CD4-positive, alpha-beta T cell treated with Interleukin-10 for 1 hour (primary cell): ENCODE measurements around the gene TMEM41A.

Source experiments
- DNase-seq: peaks from one replicate; pipeline ENCODE4 v3.0.0-alpha.2; 2020

The TMEM41A gene

GRCh38 chr3:185498503-185499396 lies at the start of gene TMEM41A:
TSS of gene TMEM41A (minus strand) at chr3:185499035. CDS start at chr3:185498961, 74 bp downstream.
- peak; percentile 90 for DNase-seq

GRCh38 chr3:185540695-185541094 lies 41.9 kb upstream of the TMEM41A start:
- no peak for DNase-seq

- no peak for DNase-seq
These were observed 41.1 kb upstream of the TMEM41A start for GRCh38 chr3:185539934-185540333.

GRCh38 chr3:185537369-185537970 lies 38.6 kb upstream of the TMEM41A start:
- peak; percentile 11 for DNase-seq

- DNase-seq: no peak
These were observed 35.7 kb upstream of the TMEM41A start for GRCh38 chr3:185534511-185534910.

GRCh38 chr3:185532901-185533300 lies 34.1 kb upstream of the TMEM41A start:
- no peak for DNase-seq

GRCh38 chr3:185530856-185531255 lies 32.0 kb upstream of the TMEM41A start:
- no peak for DNase-seq

DNA sequence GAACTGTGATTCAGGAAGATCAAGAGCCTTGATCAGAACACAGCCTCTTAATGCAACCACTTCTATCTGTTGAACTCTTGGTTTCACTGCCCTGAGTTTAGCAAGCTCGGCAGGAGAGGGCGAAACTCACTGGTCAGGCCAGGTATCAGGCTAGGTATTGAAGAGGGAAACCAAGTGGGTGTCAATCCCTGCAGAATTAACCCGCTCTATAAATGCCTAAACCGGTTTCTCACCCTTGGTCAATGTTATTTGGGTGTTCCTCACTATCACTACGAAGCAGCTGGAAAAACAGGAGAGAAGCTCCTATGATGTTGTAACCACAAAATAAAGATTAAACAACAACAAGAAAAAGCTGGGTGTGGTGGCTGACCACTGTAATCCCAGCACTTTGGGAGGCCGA lies 29.7 kb upstream of the TMEM41A start:
- DNase-seq: no peak

GRCh38 chr3:185527364-185527763 lies 28.5 kb upstream of the TMEM41A start:
- no peak for DNase-seq

DNA sequence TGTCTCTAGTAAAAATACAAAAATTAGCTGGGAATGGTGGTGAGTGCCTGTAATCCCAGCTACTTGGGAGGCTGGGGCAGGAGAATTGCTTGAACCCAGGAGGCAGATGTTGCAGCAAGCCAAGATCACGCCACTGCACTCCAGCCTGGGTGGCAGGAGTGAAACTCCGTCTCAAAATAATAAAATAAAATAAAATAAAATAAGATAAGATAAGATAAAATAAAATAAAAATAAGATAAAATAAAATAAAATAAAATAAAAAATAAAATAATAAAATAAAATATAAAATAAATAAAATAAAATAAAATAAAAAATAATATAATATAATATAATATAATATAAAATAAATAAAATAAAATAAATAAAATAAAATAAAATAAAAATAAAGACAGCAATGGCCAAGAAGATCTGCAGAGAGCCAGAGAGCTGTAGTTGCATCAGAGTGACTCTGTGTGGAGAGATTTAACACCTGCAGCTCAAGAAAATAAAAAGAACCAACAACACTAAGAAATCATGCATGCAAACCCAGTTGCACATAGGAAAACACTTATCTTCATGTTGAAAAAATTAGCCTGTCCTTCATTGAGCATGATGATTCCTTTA lies 27.6 kb upstream of the TMEM41A start:
- no peak for DNase-seq

DNA sequence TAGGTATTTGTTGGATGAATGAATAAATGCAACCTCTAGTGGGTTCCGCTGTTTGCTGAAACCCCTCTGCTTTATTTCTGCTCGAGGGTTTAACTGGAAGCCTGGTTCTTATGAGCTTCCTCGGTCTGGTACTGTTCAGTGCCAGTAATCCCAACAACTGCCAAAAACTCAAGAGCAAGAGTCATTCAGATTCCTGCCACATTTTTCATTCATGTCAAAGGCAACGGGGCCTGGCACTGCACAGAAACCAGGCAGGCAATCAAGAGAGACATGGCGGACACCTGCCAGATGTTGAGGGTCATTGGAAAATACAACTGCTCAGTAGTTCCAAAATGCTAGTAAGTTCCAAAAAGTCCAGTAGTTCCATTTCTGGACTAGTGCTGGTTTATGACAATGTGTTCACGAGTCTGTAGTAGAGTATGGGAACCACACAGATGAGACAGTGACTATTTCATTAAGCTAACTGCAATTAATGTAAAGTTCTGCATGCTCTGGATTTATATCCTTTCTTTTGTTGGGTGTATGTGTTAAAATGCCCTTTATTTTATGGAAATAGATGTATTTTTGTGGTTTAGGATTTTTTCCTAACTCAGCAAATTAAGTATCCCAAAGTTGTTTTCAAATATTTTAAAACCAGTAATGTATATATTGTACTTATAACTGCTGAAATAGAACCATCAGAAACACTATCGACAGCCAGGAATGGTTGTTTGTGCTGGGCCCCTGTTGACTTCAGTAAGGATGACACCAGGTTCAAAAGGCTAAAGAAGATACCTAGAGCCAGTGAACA lies 22.7 kb upstream of the TMEM41A start:
- DNase-seq: no peak

DNA sequence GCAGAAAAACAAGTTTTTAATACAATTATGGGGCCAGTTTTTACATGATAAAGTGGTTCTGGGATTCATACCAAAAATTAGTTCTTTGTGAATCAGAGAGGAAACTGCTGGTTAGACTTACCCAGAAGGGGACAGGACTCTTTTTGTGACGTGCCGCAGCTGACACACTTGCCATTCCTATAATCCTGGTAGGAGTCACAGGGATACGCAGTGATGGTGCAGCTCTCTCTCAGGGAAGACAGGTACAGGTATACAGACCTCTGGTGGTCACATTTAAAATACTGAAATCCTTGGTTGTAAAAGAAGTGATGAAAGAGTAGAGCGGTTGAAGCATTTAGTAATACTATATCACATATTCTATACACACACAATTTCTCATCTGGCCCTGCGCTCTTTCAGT lies 20.2 kb upstream of the TMEM41A start:
- DNase-seq: no peak

DNA sequence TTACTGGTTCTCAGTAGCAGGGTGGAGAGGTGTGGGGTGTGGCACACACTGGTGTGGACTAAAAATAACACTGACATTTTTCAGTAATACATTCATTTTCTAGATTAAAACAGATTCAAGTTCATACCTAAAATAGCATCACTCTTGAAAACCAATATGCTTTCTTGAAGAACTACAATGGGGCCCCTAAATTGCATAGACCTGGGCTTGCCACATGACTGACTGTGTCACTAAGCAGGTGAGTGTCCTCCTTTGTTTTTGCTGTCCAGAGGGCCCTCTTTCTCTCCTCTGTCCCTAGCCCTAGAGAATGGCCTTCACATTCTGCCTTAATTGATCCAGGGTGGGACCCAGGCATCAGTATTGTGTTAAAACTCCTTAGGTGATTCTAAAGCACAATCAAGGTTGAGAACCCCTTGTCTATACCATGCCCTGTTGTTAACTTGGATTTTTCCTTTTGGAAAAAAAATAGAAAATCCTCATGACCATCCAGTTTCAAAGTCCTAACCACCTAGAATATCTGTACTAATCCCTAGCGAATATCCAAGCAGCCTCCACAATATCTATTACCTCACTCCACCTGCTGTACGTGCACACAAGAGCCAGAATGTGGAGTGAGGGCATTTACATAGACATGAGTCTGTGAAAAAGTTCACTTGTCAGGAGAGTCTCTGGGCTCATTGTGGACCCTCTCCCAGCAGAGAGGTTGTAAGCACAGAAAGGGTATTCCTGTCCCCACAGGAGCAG lies 18.7 kb upstream of the TMEM41A start:
- DNase-seq: no peak

- no peak for DNase-seq
These were observed 12.9 kb upstream of the TMEM41A start for GRCh38 chr3:185511711-185512110.

DNA sequence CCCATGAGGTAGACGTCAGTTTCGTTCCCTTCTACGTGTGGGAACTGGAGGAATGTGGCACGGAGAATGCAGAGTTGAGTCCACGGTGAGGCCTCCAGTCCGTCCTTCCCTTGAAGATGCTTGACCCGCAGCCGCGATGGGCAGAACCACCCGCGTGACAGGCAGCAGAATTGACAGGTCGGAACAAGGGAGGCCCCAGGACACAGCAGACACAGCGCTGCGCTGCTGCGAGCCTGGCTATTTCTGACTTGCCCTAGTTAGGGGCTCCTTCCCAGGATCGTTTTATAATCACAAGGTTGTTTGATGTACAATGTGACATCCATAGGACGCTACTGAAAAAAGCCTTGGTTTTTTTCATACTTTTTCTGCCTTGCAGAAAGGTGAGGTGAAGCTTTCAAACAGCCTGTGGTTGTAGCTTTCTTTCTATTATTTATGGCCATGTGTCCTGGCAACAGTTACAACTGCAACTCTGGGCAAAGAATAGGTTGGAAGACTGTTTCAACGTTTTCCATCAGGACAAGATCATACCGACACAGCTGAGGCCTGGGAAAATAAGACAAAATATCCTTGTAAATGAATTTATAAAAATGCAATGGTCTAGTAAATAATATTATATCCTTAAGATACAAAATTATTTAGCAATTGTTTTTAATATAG lies 9.6 kb upstream of the TMEM41A start:
- no peak for DNase-seq

- no peak for DNase-seq
These were observed 9.0 kb upstream of the TMEM41A start for GRCh38 chr3:185507883-185508282.

DNA sequence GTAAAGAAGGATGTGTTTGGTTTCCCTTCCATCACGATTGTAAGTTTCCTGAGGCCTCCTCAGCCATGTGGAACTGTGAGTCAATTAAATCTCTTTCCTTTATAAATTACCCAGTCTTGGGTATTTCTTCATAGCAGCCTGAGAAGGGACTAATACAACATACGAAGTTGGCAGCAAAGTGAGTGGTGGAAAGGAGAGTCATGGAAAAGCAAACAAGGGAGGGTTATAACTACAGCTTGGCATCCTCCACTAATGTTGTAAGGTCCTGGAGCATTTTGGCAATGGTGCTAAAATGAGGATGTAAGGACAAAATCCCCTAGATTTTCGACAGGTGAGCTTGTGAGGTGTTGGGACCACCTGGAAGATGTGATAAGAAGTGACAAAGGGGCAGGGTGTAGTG lies 5.8 kb upstream of the TMEM41A start:
- no peak for DNase-seq

DNA sequence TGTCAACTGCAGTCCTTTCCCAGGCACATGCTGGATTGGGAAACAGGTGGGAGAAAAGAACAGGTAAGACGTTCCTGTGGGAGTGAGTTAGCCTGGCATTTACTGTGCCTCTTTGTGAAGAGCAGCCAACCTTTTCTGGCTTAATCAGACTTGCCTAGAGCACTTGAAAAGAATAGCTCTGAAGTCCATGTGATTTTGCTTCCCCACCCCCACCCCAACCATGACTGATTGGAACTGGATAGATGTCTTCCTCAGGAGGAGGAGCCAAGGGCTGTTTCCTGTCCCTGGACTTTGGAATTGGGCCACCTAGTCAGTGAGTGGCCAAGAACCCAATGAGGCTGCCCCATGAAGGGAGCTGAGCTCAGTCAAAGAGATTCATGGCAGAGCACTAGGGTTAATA lies 4.7 kb upstream of the TMEM41A start:
- DNase-seq: no peak

DNA sequence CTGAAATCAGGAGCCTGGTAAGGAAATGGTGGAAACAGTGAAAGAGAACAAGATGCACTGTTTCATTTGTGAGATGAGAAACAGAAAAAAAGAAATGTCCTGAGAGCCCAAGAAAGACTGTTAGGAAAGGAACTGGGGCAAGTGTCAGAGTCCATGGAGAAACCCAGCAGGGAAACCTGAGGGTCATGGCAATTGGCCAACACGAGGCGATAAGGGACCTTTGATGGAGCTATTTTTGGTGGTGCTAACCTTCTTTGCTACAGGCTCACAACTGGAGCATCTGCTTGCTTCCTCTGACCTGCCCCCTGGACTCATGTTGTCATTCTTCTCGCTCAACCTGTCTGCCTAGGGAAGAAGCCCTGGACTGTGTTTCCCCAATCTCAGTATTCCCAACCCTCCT lies 4.2 kb upstream of the TMEM41A start:
- DNase-seq: no peak

DNA sequence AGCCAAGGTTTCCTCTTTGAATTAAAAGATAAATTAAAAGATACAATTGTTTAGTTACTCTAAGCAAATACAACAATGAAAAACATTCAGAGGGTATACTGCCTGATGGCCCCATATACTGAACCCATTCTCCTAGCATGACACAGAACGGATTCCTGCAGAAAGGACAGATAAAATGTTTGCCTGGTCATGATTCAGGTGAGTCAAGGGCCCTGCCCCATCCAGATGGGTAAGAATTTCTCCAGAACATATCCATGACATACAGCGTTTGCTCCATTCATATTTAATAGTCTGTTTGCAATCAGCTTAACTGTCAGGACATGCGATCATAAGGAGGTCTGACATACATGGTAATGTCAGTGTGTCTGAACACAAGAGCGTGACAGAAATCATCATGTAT lies 8.6 kb downstream of the TMEM41A start:
- DNase-seq: no peak

DNA sequence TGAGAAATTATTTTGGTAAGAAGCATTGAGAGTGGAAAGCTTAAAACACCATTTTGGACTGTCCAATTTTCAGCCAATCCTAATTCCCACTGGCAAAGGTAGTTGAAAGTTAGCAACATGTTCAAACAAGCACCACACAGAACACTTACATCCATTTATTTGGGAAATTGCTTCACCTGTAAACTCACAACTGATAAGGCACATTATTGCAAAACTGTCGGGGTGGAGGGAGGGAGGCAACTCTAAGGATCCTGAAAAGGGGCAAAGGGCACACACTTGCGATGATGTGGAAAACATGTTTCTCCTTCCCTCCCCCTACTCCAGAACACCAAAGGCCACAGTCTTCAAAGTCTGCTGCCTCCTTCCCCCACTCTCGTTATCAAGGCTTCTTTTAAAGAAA lies 9.4 kb downstream of the TMEM41A start:
- no peak for DNase-seq

- no peak for DNase-seq
These were observed 10.4 kb downstream of the TMEM41A start for GRCh38 chr3:185488465-185488864.
